Measurements from ENCODE around the gene UTP18.
"Not testable (repeated sequence)": the region's sequence is repeated elsewhere in the genome, so short reads cannot be mapped to it uniquely, and the experiment has no call there.

Gene UTP18

GRCh38 chr17:51279183-51279582 is 18.8 kb downstream of the UTP18 start:
- H3K36me3 ChIP-seq, result peaks cover 90% of the 10 kb centered on the region
- TF ChIP-seq CTCF (IDR thresholded peaks at IDR 0.05; ENCODE audit: low read depth, low read length), result no peak
- H3K4me3 ChIP-seq (ENCODE audit: low read depth, low read length), result no peak overlapping the region
- H3K9me3 ChIP-seq (ENCODE audit: severe bottlenecking), result no peaks in the 10 kb centered on the region
- H3K27me3 ChIP-seq (ENCODE audit: insufficient read depth, low read depth, severe bottlenecking), result no peaks in the 10 kb centered on the region
- DNase-seq, result no peak
- H3K27ac ChIP-seq, result no peak overlapping the region

- Histone ChIP-seq H3K27me3 (ENCODE audit: insufficient read depth, low read depth, severe bottlenecking) (no peaks in the 10 kb centered on the region), H3K36me3 (peaks cover 82% of the 10 kb centered on the region), H3K27ac (no peak overlapping the region), H3K9me3 (ENCODE audit: severe bottlenecking) (no peaks in the 10 kb centered on the region), H3K4me3 (ENCODE audit: low read depth, low read length) (no peak overlapping the region)
- TF ChIP-seq CTCF (IDR thresholded peaks at IDR 0.05; ENCODE audit: low read depth, low read length), result no peak
- no peak for DNase-seq
Observed at GRCh38 chr17:51287412-51287811, 27.1 kb downstream of the UTP18 start.

GRCh38 chr17:51289696-51290111 is 29.4 kb downstream of the UTP18 start:
- H3K27me3 ChIP-seq (ENCODE audit: insufficient read depth, low read depth, severe bottlenecking), result no peaks in the 10 kb centered on the region
- H3K36me3 ChIP-seq, result peaks cover 85% of the 10 kb centered on the region
- no peak for TF ChIP-seq CTCF (IDR thresholded peaks at IDR 0.05; ENCODE audit: low read depth, low read length)
- no peak overlapping the region for H3K27ac ChIP-seq
- no peaks in the 10 kb centered on the region for H3K9me3 ChIP-seq (ENCODE audit: severe bottlenecking)
- no peak for DNase-seq
- no peak overlapping the region for H3K4me3 ChIP-seq (ENCODE audit: low read depth, low read length)

- not testable (repeated sequence) for DNase-seq; H3K27me3 ChIP-seq (ENCODE audit: insufficient read depth, low read depth, severe bottlenecking); H3K27ac ChIP-seq; H3K4me3 ChIP-seq (ENCODE audit: low read depth, low read length); H3K9me3 ChIP-seq (ENCODE audit: severe bottlenecking)
- peaks cover 70% of the 10 kb centered on the region for H3K36me3 ChIP-seq
Observed at GRCh38 chr17:51294338-51294737, 34.0 kb downstream of the UTP18 start.

- H3K27ac ChIP-seq, result no peak overlapping the region
- H3K27me3 ChIP-seq (ENCODE audit: insufficient read depth, low read depth, severe bottlenecking), result no peaks in the 10 kb centered on the region
- H3K4me3 ChIP-seq (ENCODE audit: low read depth, low read length), result no peak overlapping the region
- no peaks in the 10 kb centered on the region for H3K9me3 ChIP-seq (ENCODE audit: severe bottlenecking)
- DNase-seq, result no peak
- peaks cover 44% of the 10 kb centered on the region for H3K36me3 ChIP-seq
- TF ChIP-seq CTCF (IDR thresholded peaks at IDR 0.05; ENCODE audit: low read depth, low read length), result peak; percentile 76
Observed at GRCh38 chr17:51298508-51299371, 38.4 kb downstream of the UTP18 start.

- Histone ChIP-seq H3K9me3 (ENCODE audit: severe bottlenecking) (no peaks in the 10 kb centered on the region), H3K36me3 (peaks cover 34% of the 10 kb centered on the region)
Observed at GRCh38 chr17:51299859-51300258, 39.5 kb downstream of the UTP18 start.

More at GRCh38 chr17:51299859-51300258, 39.5 kb downstream of the UTP18 start:
- no peak for TF ChIP-seq CTCF (IDR thresholded peaks at IDR 0.05; ENCODE audit: low read depth, low read length)
- no peak for DNase-seq
- Histone ChIP-seq H3K4me3 (ENCODE audit: low read depth, low read length) (no peak overlapping the region), H3K27ac (no peak overlapping the region), H3K27me3 (ENCODE audit: insufficient read depth, low read depth, severe bottlenecking) (no peaks in the 10 kb centered on the region)

Data from WERI-Rb-1 (cell line).